HCT116 (cell line): Measurements from ENCODE around the gene HES2.

Experiments used
- SP1 ChIP-seq: IDR thresholded peaks from 2 replicates; pipeline ENCODE4 v1.6.1; 2012; ENCODE audit warnings: low read depth
- SRF ChIP-seq: IDR thresholded peaks from 2 replicates; pipeline ENCODE4 v1.6.1; 2012; ENCODE audit warnings: low read depth
- YY1 ChIP-seq: IDR thresholded peaks from 2 replicates; pipeline ENCODE4 v1.6.1; 2011; ENCODE audit warnings: low read length, low read depth, moderate library complexity, mild to moderate bottlenecking; ENCODE audit not compliant: insufficient replicate concordance; ENCODE audit errors: extremely low read depth
- ZFX ChIP-seq: fragments of 450-650 bp; IDR thresholded peaks from 2 replicates; pipeline ENCODE4 v1.6.1; 2017
- ZNF274 ChIP-seq: fragments of 200-500 bp; sonication (Bioruptor generic); IDR thresholded peaks from 2 replicates; pipeline ENCODE4 v1.6.1; 2014; ENCODE audit warnings: mild to moderate bottlenecking, low read depth, low read length, inconsistent platforms
- TF ChIP-seq, protein P1 (sequence below), 3 experiments: fragments of 200-600 bp in 1 of 3; sonication (generic) in 1 of 3; IDR thresholded peaks in 2 of 3; conservative IDR thresholded peaks in 1 of 3; 2 replicates each; pipeline ENCODE4 v1.5.1; 2012 to 2017; ENCODE audit warnings: low read depth in 2 of 3, low read length in 2 of 3, antibody characterized with exemption in 1 of 3, borderline replicate concordance in 1 of 3, control low read depth in 1 of 3, mild to moderate bottlenecking in 1 of 3, mixed read lengths in 1 of 3, mixed run types in 1 of 3, moderate library complexity in 1 of 3; ENCODE audit not compliant: insufficient read depth in 1 of 3

DNA sequence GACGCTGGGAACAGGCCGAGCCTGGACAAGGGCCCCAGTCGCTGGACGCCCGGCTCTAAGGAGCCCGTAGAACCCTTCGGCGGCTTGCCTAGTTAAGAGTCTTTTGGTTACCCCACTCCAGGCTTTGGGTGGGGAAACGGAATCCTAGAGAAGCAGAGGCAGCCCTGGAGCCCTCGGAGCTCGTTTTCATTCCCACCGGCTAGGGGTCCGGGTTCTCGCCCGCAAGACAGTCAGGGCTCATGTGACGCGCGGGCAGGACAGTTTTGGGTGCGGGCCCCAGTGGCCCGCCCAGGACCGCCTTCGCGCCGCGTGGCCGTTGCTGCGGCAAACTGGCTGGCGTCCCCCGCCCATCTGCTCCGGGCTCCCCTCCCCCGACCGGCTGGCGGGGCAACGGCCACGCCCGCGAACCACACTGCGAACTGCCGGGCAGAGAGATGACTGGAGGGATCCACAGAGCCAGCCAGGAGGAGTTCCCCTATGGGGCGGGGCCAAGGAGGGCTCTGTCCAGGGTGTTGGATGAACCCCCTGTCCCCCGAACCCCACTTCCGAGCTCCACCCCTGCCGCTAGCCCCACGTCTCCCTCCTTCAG, 829 bp upstream of the HES2 start:
- TF ChIP-seq ZNF274 (no peak), SRF (no peak), ZFX (0 out of 2 replicates have a peak, but pooled peaks have one; percentile 3), YY1 (no peak), SP1 (no peak)
- TF ChIP-seq, protein P1, sequence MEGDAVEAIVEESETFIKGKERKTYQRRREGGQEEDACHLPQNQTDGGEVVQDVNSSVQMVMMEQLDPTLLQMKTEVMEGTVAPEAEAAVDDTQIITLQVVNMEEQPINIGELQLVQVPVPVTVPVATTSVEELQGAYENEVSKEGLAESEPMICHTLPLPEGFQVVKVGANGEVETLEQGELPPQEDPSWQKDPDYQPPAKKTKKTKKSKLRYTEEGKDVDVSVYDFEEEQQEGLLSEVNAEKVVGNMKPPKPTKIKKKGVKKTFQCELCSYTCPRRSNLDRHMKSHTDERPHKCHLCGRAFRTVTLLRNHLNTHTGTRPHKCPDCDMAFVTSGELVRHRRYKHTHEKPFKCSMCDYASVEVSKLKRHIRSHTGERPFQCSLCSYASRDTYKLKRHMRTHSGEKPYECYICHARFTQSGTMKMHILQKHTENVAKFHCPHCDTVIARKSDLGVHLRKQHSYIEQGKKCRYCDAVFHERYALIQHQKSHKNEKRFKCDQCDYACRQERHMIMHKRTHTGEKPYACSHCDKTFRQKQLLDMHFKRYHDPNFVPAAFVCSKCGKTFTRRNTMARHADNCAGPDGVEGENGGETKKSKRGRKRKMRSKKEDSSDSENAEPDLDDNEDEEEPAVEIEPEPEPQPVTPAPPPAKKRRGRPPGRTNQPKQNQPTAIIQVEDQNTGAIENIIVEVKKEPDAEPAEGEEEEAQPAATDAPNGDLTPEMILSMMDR (IDR thresholded peaks at IDR 0.05 in 2 of 3, conservative IDR thresholded peaks at IDR 0.05 in 1 of 3; ENCODE audit: borderline replicate concordance in 1 of 3, insufficient read depth in 1 of 3, low read depth in 2 of 3, low read length in 2 of 3) = no peak
